Liver (tissue), 9 donors: ENCODE results near the gene GDPD5. TPM values are rescaled to one million over a fixed set of nuclear protein-coding genes. Genes with fewer than 3 reads are reported as not detected.

Experiments used
- DNase-seq: peaks from one replicate; pipeline ENCODE4 v3.0.0-alpha.2; 2017; ENCODE audit warnings: low spot score
- H3K27ac ChIP-seq, 2 donors: one replicate each; pipeline ENCODE4 v1.7.0; 2013; ENCODE audit warnings: inconsistent platforms in 2 of 2, low read length in 2 of 2, control low read depth in 1 of 2, low read depth in 1 of 2, mild to moderate bottlenecking in 1 of 2
- H3K27me3 ChIP-seq, 4 donors: one replicate each; pipeline versions ENCODE4 v1.6.1 to v1.7.0; 2013; ENCODE audit warnings: low read length in 3 of 4, inconsistent platforms in 1 of 4, mild to moderate bottlenecking in 1 of 4, moderate library complexity in 1 of 4; ENCODE audit not compliant: control insufficient read depth in 4 of 4, insufficient read depth in 4 of 4
- H3K36me3 ChIP-seq, 4 donors: one replicate each; pipeline versions ENCODE4 v1.6.1 to v1.7.0; 2013; ENCODE audit warnings: low read length in 3 of 4, mild to moderate bottlenecking in 3 of 4, low read depth in 1 of 4, moderate library complexity in 1 of 4; ENCODE audit not compliant: control insufficient read depth in 4 of 4, insufficient read depth in 3 of 4
- H3K4me1 ChIP-seq, 4 donors: one replicate each; pipeline versions ENCODE4 v1.6.1 to v1.7.0; 2013; ENCODE audit warnings: low read length in 3 of 4, mild to moderate bottlenecking in 3 of 4, moderate library complexity in 1 of 4; ENCODE audit not compliant: control insufficient read depth in 4 of 4, insufficient read depth in 4 of 4
- H3K4me3 ChIP-seq, 3 donors: one replicate each; pipeline versions ENCODE4 v1.6.1 to v1.7.0; 2013; ENCODE audit warnings: low read length in 3 of 3, control low read depth in 1 of 3, low read depth in 1 of 3, mild to moderate bottlenecking in 1 of 3
- H3K9ac ChIP-seq, 2 donors: one replicate each; pipeline ENCODE4 v1.7.0; 2013; ENCODE audit warnings: low read length in 2 of 2, mild to moderate bottlenecking in 2 of 2, moderate library complexity in 2 of 2, control low read depth in 1 of 2, low read depth in 1 of 2
- H3K9me3 ChIP-seq, 4 donors: one replicate each; pipeline versions ENCODE4 v1.6.1 to v1.7.0; 2013; ENCODE audit warnings: low read length in 3 of 4; ENCODE audit not compliant: control insufficient read depth in 4 of 4
- ATF3 ChIP-seq: IDR thresholded peaks from 2 replicates; pipeline ENCODE4 v1.6.1; 2016; ENCODE audit warnings: antibody characterized with exemption
- CTCF ChIP-seq: fragments of 150-350 bp; IDR thresholded peaks from 2 replicates; pipeline ENCODE4 v1.5.1; 2017; ENCODE audit warnings: improper control_type of control experiment, low read depth, low read length; ENCODE audit not compliant: missing input control
- EGR1 ChIP-seq, 2 donors: IDR thresholded peaks; 2 replicates each; pipeline ENCODE4 v1.6.1; 2016 to 2018; ENCODE audit warnings: antibody characterized with exemption in 2 of 2, low read depth in 2 of 2
- FOXA1 ChIP-seq: IDR thresholded peaks from 2 replicates; pipeline ENCODE4 v1.6.1; 2016; ENCODE audit warnings: antibody characterized with exemption
- FOXA2 ChIP-seq: IDR thresholded peaks from 2 replicates; pipeline ENCODE4 v1.6.1; 2016; ENCODE audit warnings: antibody characterized with exemption
- GABPA ChIP-seq, 2 donors: IDR thresholded peaks in 1 of 2; conservative IDR thresholded peaks in 1 of 2; 2 replicates each; pipeline ENCODE4 v1.6.1; 2016; ENCODE audit warnings: antibody characterized with exemption in 2 of 2, mild to moderate bottlenecking in 1 of 2, moderate library complexity in 1 of 2
- HNF4A ChIP-seq, 2 donors: conservative IDR thresholded peaks; 2 replicates each; pipeline ENCODE4 v1.6.1; 2016; ENCODE audit warnings: antibody characterized with exemption in 2 of 2, mild to moderate bottlenecking in 2 of 2
- HNF4G ChIP-seq: IDR thresholded peaks from 2 replicates; pipeline ENCODE4 v1.6.1; 2016; ENCODE audit warnings: antibody characterized with exemption
- JUND ChIP-seq, 2 donors: IDR thresholded peaks; 2 replicates each; pipeline ENCODE4 v1.6.1; 2016; ENCODE audit warnings: antibody characterized with exemption in 2 of 2
- MAX ChIP-seq: IDR thresholded peaks from 2 replicates; pipeline ENCODE4 v1.6.1; 2016; ENCODE audit warnings: antibody characterized with exemption
- NR2F2 ChIP-seq: IDR thresholded peaks from 2 replicates; pipeline ENCODE4 v1.6.1; 2016; ENCODE audit warnings: antibody characterized with exemption
- RAD21 ChIP-seq, 2 donors: IDR thresholded peaks; 2 replicates each; pipeline ENCODE4 v1.6.1; 2016; ENCODE audit warnings: antibody characterized with exemption in 2 of 2, mild to moderate bottlenecking in 2 of 2
- REST ChIP-seq: IDR thresholded peaks from 2 replicates; pipeline ENCODE4 v1.6.1; 2016; ENCODE audit warnings: antibody characterized with exemption, mild to moderate bottlenecking
- RXRA ChIP-seq, 2 donors: IDR thresholded peaks; 2 replicates each; pipeline ENCODE4 v1.6.1; 2017 to 2018; ENCODE audit warnings: antibody characterized with exemption in 2 of 2, mild to moderate bottlenecking in 1 of 2
- SP1 ChIP-seq: IDR thresholded peaks from 2 replicates; pipeline ENCODE4 v1.6.1; 2018; ENCODE audit warnings: antibody characterized with exemption, mild to moderate bottlenecking
- TAF1 ChIP-seq: conservative IDR thresholded peaks from 2 replicates; pipeline ENCODE4 v1.6.1; 2016; ENCODE audit warnings: antibody characterized with exemption, mild to moderate bottlenecking
- YY1 ChIP-seq: IDR thresholded peaks from 2 replicates; pipeline ENCODE4 v1.6.1; 2016; ENCODE audit warnings: antibody characterized with exemption, mild to moderate bottlenecking
- ZBTB33 ChIP-seq: IDR thresholded peaks from 2 replicates; pipeline ENCODE4 v1.6.1; 2016; ENCODE audit warnings: antibody characterized with exemption
- WGBS: extraction: QIAGEN DNeasy Blood & Tissue Kit; methylation state at CpG from one replicate; pipeline ENCODE4 v1.1.7; 2013; 5-methylcytosine and 5-hydroxymethylcytosine counted together
- polyA plus RNA-seq, 2 donors: library from polyadenylated mRNA; stranded (reverse) in 1 of 2; unstranded in 1 of 2; fragments of 200-250 nt in 1 of 2; fragments of >200 nt in 1 of 2; fragmentation: Nextera tagmentation in 1 of 2; extraction: Ambion mirVana in 1 of 2; gene quantifications; one replicate each; pipeline versions ENCODE4 v1.2.1 to v1.2.3, GENCODE V29; 2013 to 2015
- total RNA-seq, 2 donors: library from RNA; depleted of rRNA; stranded (reverse); fragments of >200 nt; gene quantifications; one replicate each; pipeline ENCODE4 v1.2.3, GENCODE V29; 2014
- donor health status: healthy.
- donor health status: healthy.
- donor health status: healthy.
- donor health status: healthy.
- donor health status: healthy.

Gene GDPD5
- total and polyA plus RNA-seq, 4 donors, result 3.0 to 22.8 (median 4.2) TPM

- Histone ChIP-seq H3K4me1 (no peaks in the 10 kb centered on the region), H3K27ac (no peak overlapping the region), H3K36me3 (no peaks in the 10 kb centered on the region), H3K9ac (no peak overlapping the region), H3K4me3 (no peak overlapping the region), H3K9me3 (no peaks in the 10 kb centered on the region), H3K27me3 (no peaks in the 10 kb centered on the region)
- no peak for TF ChIP-seq ZBTB33
- TF ChIP-seq EGR1 (IDR thresholded peaks at IDR 0.05; ENCODE audit: low read depth in 2 of 2), result no peak
- TF ChIP-seq FOXA2, result no peak
- no peak for TF ChIP-seq RXRA (IDR thresholded peaks at IDR 0.05)
- TF ChIP-seq ATF3, result no peak
- no peak for TF ChIP-seq RAD21 (IDR thresholded peaks at IDR 0.05)
- no peak for TF ChIP-seq SP1
- no peak for TF ChIP-seq GABPA (IDR thresholded peaks at IDR 0.05 in 1 of 2, conservative IDR thresholded peaks at IDR 0.05 in 1 of 2)
- no peak for TF ChIP-seq REST
- no peak for TF ChIP-seq NR2F2
- no peak for TF ChIP-seq JUND (IDR thresholded peaks at IDR 0.05)
- no peak for TF ChIP-seq HNF4A (conservative IDR thresholded peaks at IDR 0.05)
- no peak for TF ChIP-seq CTCF
- no peak for TF ChIP-seq MAX
- TF ChIP-seq FOXA1, result no peak
- no peak for TF ChIP-seq TAF1
- TF ChIP-seq YY1, result no peak
- no peak for TF ChIP-seq HNF4G
- no peak for DNase-seq
- 87% methylated on average over 13 of the region's 13 CpGs for WGBS
Measured at GRCh38 chr11:75439495-75440120, 86.1 kb downstream of the GDPD5 start.
